Measurements from ENCODE around the gene TLE2.

The TLE2 gene

GRCh38 chr19:3061182-3062161 lies 32.4 kb upstream of the TLE2 start:
- Mint-ChIP-seq H3K4me3 (peak overlapping the region; percentile 88), H3K36me3 (peaks cover 14% of the 10 kb centered on the region), H3K27me3 (no peaks in the 10 kb centered on the region), H3K9me3 (no peaks in the 10 kb centered on the region), H3K4me1 (peaks cover 24% of the 10 kb centered on the region), H3K27ac (peak overlapping the region; percentile 75)
- DNase-seq (ENCODE audit: low spot score in 2 of 2) (peak; percentile 66 to 71), ATAC-seq (ENCODE audit: low read depth) (peak; percentile 65)

GRCh38 chr19:3060857-3061181 lies 31.7 kb upstream of the TLE2 start:
- Mint-ChIP-seq H3K27ac (peak overlapping the region; percentile 75), H3K36me3 (peaks cover 15% of the 10 kb centered on the region), H3K4me1 (peaks cover 21% of the 10 kb centered on the region), H3K27me3 (no peaks in the 10 kb centered on the region), H3K9me3 (no peaks in the 10 kb centered on the region), H3K4me3 (peak overlapping the region; percentile 88)
- DNase-seq (ENCODE audit: low spot score in 2 of 2) (no peak), ATAC-seq (ENCODE audit: low read depth) (no peak)

- Mint-ChIP-seq H3K27me3 (no peaks in the 10 kb centered on the region), H3K36me3 (peaks cover 22% of the 10 kb centered on the region), H3K27ac (no peak overlapping the region), H3K4me1 (peaks cover 19% of the 10 kb centered on the region), H3K4me3 (peak overlapping the region; percentile 88), H3K9me3 (no peaks in the 10 kb centered on the region)
- DNase-seq (ENCODE audit: low spot score in 2 of 2) (no peak), ATAC-seq (ENCODE audit: low read depth) (no peak)
Measured at GRCh38 chr19:3059653-3060052, 30.6 kb upstream of the TLE2 start.

GRCh38 chr19:3058821-3059314 lies 29.8 kb upstream of the TLE2 start:
- Mint-ChIP-seq H3K9me3 (no peaks in the 10 kb centered on the region), H3K4me1 (peaks cover 19% of the 10 kb centered on the region), H3K27me3 (no peaks in the 10 kb centered on the region), H3K36me3 (peaks cover 22% of the 10 kb centered on the region), H3K4me3 (no peak overlapping the region), H3K27ac (peak overlapping the region; percentile 73)
- ATAC-seq (ENCODE audit: low read depth) (no peak), DNase-seq (ENCODE audit: low spot score in 2 of 2) (no peak)

- Mint-ChIP-seq H3K27ac (peak overlapping the region; percentile 73), H3K9me3 (no peaks in the 10 kb centered on the region)
Measured at GRCh38 chr19:3058009-3058820, 29.1 kb upstream of the TLE2 start.

GRCh38 chr19:3057275-3057714 lies 28.2 kb upstream of the TLE2 start:
- H3K27ac Mint-ChIP-seq, result no peak overlapping the region

More at GRCh38 chr19:3058009-3058820, 29.1 kb upstream of the TLE2 start:
- Mint-ChIP-seq H3K4me1 (peaks cover 19% of the 10 kb centered on the region), H3K36me3 (peaks cover 22% of the 10 kb centered on the region), H3K4me3 (peak overlapping the region; percentile 21), H3K27me3 (no peaks in the 10 kb centered on the region)
- ATAC-seq (ENCODE audit: low read depth) (no peak), DNase-seq (ENCODE audit: low spot score in 2 of 2) (no peak)

GRCh38 chr19:3056417-3057088 lies 27.5 kb upstream of the TLE2 start:
- ATAC-seq (ENCODE audit: low read depth) (no peak), DNase-seq (ENCODE audit: low spot score in 2 of 2) (no peak)
- no peak overlapping the region for H3K4me3 Mint-ChIP-seq
- H3K27me3 Mint-ChIP-seq, result no peaks in the 10 kb centered on the region
- peaks cover 16% of the 10 kb centered on the region for H3K4me1 Mint-ChIP-seq
- H3K36me3 Mint-ChIP-seq, result peaks cover 26% of the 10 kb centered on the region
- no peak overlapping the region for H3K27ac Mint-ChIP-seq
- H3K9me3 Mint-ChIP-seq, result no peaks in the 10 kb centered on the region

More at GRCh38 chr19:3057275-3057714, 28.2 kb upstream of the TLE2 start:
- Mint-ChIP-seq H3K27me3 (no peaks in the 10 kb centered on the region), H3K4me3 (no peak overlapping the region), H3K36me3 (peaks cover 26% of the 10 kb centered on the region), H3K4me1 (peaks cover 16% of the 10 kb centered on the region), H3K9me3 (no peaks in the 10 kb centered on the region)
- no peak for DNase-seq (ENCODE audit: low spot score in 2 of 2)
- no peak for ATAC-seq (ENCODE audit: low read depth)

- ATAC-seq (ENCODE audit: low read depth) (no peak), DNase-seq (ENCODE audit: low spot score in 2 of 2) (no peak)
- H3K4me3 Mint-ChIP-seq, result no peak overlapping the region
- H3K27ac Mint-ChIP-seq, result no peak overlapping the region
- H3K27me3 Mint-ChIP-seq, result no peaks in the 10 kb centered on the region
- peaks cover 26% of the 10 kb centered on the region for H3K36me3 Mint-ChIP-seq
- H3K4me1 Mint-ChIP-seq, result peaks cover 16% of the 10 kb centered on the region
- no peaks in the 10 kb centered on the region for H3K9me3 Mint-ChIP-seq
Measured at GRCh38 chr19:3055741-3056416, 26.8 kb upstream of the TLE2 start.

GRCh38 chr19:3054972-3055740 lies 26.1 kb upstream of the TLE2 start:
- no peak overlapping the region for H3K27ac Mint-ChIP-seq
- no peaks in the 10 kb centered on the region for H3K9me3 Mint-ChIP-seq
- DNase-seq (ENCODE audit: low spot score in 2 of 2) (no peak), ATAC-seq (ENCODE audit: low read depth) (no peak)
- H3K4me3 Mint-ChIP-seq, result no peak overlapping the region
- H3K4me1 Mint-ChIP-seq, result peaks cover 14% of the 10 kb centered on the region
- H3K27me3 Mint-ChIP-seq, result no peaks in the 10 kb centered on the region
- peaks cover 26% of the 10 kb centered on the region for H3K36me3 Mint-ChIP-seq

GRCh38 chr19:3054265-3054971 lies 25.3 kb upstream of the TLE2 start:
- ATAC-seq (ENCODE audit: low read depth) (no peak), DNase-seq (ENCODE audit: low spot score in 2 of 2) (no peak)
- Mint-ChIP-seq H3K36me3 (peaks cover 22% of the 10 kb centered on the region), H3K4me3 (no peak overlapping the region), H3K27ac (no peak overlapping the region), H3K9me3 (no peaks in the 10 kb centered on the region), H3K4me1 (peaks cover 10% of the 10 kb centered on the region), H3K27me3 (no peaks in the 10 kb centered on the region)

- H3K36me3 Mint-ChIP-seq, result peaks cover 22% of the 10 kb centered on the region
- no peak for DNase-seq (ENCODE audit: low spot score in 2 of 2)
- no peak overlapping the region for H3K4me3 Mint-ChIP-seq
- H3K4me1 Mint-ChIP-seq, result peaks cover 14% of the 10 kb centered on the region
- H3K27me3 Mint-ChIP-seq, result no peaks in the 10 kb centered on the region
- no peak for ATAC-seq (ENCODE audit: low read depth)
- no peak overlapping the region for H3K27ac Mint-ChIP-seq
- no peaks in the 10 kb centered on the region for H3K9me3 Mint-ChIP-seq
Measured at GRCh38 chr19:3053780-3054179, 24.7 kb upstream of the TLE2 start.

GRCh38 chr19:3053218-3053621 lies 24.1 kb upstream of the TLE2 start:
- Mint-ChIP-seq H3K4me3 (no peak overlapping the region), H3K27me3 (no peaks in the 10 kb centered on the region), H3K9me3 (no peaks in the 10 kb centered on the region), H3K27ac (peak overlapping the region; percentile 64), H3K36me3 (peaks cover 21% of the 10 kb centered on the region), H3K4me1 (peaks cover 14% of the 10 kb centered on the region)
- ATAC-seq (ENCODE audit: low read depth), result no peak
- DNase-seq (ENCODE audit: low spot score in 2 of 2), result no peak
